Ovary (tissue), 3 donors: ENCODE measurements around the gene LHFPL6.

Experiments
- CTCF ChIP-seq, 3 donors: fragments of 450-650 bp in 2 of 3; fragments of 200-600 bp in 1 of 3; IDR thresholded peaks; one replicate each; pipeline versions ENCODE4 v1.5.1 to v1.8.0; 2016 to 2022; ENCODE audit warnings: antibody characterized with exemption in 3 of 3, mild to moderate bottlenecking in 1 of 3
- EP300 ChIP-seq: sonication (generic); formaldehyde crosslinking; IDR thresholded peaks from one replicate; pipeline ENCODE4 v1.6.1; 2017; ENCODE audit warnings: antibody characterized with exemption
- POLR2A ChIP-seq: fragments of 450-650 bp; IDR thresholded peaks from one replicate; pipeline ENCODE4 v1.6.1; 2017; ENCODE audit warnings: antibody characterized with exemption, mild to moderate bottlenecking, moderate library complexity
- donor health status: DM: no; HTN: no; CAD: no.

DNA sequence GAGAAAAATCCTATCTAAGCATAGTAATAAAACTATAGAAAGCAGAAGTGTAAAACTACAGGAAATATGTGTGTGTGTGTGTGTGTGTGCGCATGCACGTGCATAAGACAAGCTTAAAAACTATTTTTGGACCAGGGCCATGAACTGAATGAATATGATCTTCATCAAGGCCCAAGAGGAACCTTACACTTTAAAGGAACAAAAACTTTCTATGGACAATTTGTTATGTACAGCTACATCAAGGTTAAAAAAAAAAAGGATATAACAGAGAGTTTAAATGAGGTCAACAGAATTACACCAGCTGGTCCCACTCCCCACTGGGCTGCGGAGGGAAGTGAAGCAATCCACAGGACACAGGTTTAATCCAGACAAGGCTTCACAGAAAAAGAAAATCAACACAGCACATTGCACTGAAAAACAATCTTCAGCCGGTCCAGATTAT is 151.1 kb downstream of the LHFPL6 start:
- TF ChIP-seq POLR2A, result no peak
- TF ChIP-seq CTCF (IDR thresholded peaks at IDR 0.05), result no peak
- no peak for TF ChIP-seq EP300
